Stimulated activated naive CD8-positive, alpha-beta T cell treated with anti-CD3 and anti-CD28 coated beads, Interleukin-15, amount 100 ng/mL, for 72 hours (primary cell): Measurements from ENCODE around the gene TMEM51.

Experiments
- ATAC-seq: fragments of 150-1000 bp; cut with Tn5 transposase; 2 replicates; pipeline ENCODE4 v1.10.0; 2021; ENCODE audit warnings: mild to moderate bottlenecking, moderate library complexity
- DNase-seq, 2 donors: peaks; one replicate each; pipeline ENCODE4 v3.0.0; 2021 to 2022
- H3K27ac Mint-ChIP-seq, 2 donors: one replicate each; pipeline ENCODE4 v1.8.0; 2022; ENCODE audit warnings: mild to moderate bottlenecking in 2 of 2, mixed read lengths in 2 of 2, moderate library complexity in 2 of 2
- H3K27me3 Mint-ChIP-seq: one replicate; pipeline ENCODE4 v1.8.0; 2022; ENCODE audit warnings: mixed read lengths
- H3K4me1 Mint-ChIP-seq: one replicate; pipeline ENCODE4 v1.8.0; 2022; ENCODE audit warnings: mild to moderate bottlenecking, mixed read lengths
- H3K4me3 Mint-ChIP-seq, 2 donors: one replicate each; pipeline ENCODE4 v1.8.0; 2022; ENCODE audit warnings: mild to moderate bottlenecking in 2 of 2, mixed read lengths in 2 of 2, moderate library complexity in 1 of 2
- H3K9me3 Mint-ChIP-seq, 2 donors: one replicate each; pipeline ENCODE4 v1.8.0; 2022; ENCODE audit warnings: mixed read lengths in 2 of 2

TMEM51 gene

GRCh38 chr1:15187175-15188129 lies 33.9 kb downstream of the TMEM51 start:
- H3K9me3 Mint-ChIP-seq: no peaks in the 10 kb centered on the region
- no peak overlapping the region for H3K4me3 Mint-ChIP-seq
- H3K4me1 Mint-ChIP-seq: peaks cover 7% of the 10 kb centered on the region
- peaks cover 50% of the 10 kb centered on the region for H3K27me3 Mint-ChIP-seq
- DNase-seq (no peak), ATAC-seq (no peak)
- peak overlapping the region in 1 of 2 donors; percentile 63 for H3K27ac Mint-ChIP-seq

GRCh38 chr1:15188130-15188524 lies 34.6 kb downstream of the TMEM51 start:
- Mint-ChIP-seq H3K9me3 (no peaks in the 10 kb centered on the region), H3K27me3 (peaks cover 46% of the 10 kb centered on the region), H3K27ac (no peak overlapping the region), H3K4me3 (no peak overlapping the region), H3K4me1 (peaks cover 7% of the 10 kb centered on the region)
- DNase-seq (no peak), ATAC-seq (no peak)

DNA sequence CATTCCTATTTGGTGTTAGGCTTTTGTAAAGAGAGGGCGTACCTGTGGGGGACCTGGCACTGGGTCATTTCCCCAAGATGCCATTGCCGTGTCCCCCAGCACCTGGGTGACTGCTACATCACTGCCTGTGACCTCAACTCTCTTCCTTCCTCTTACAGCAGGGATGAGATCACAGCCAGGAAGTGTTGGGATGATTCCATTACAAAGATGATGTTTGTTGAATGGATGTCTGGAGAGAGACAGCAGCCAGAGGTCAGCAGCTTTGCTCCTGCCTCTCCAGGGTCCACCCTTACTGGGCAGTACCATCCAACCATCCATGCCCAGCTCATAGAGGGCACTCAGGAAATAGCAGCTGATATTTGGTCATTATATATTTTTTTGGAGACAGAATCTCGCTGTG lies 35.1 kb downstream of the TMEM51 start:
- H3K27me3 Mint-ChIP-seq: peaks cover 46% of the 10 kb centered on the region
- no peak overlapping the region for H3K27ac Mint-ChIP-seq
- H3K4me1 Mint-ChIP-seq: peaks cover 7% of the 10 kb centered on the region
- H3K4me3 Mint-ChIP-seq: no peak overlapping the region
- no peaks in the 10 kb centered on the region for H3K9me3 Mint-ChIP-seq
- no peak for ATAC-seq
- DNase-seq: no peak

- H3K27me3 Mint-ChIP-seq: peaks cover 37% of the 10 kb centered on the region
- no peaks in the 10 kb centered on the region for H3K9me3 Mint-ChIP-seq
- DNase-seq: no peak
- H3K4me1 Mint-ChIP-seq: peaks cover 7% of the 10 kb centered on the region
- no peak for ATAC-seq
- H3K27ac Mint-ChIP-seq: peak overlapping the region in 1 of 2 donors; percentile 12
- no peak overlapping the region for H3K4me3 Mint-ChIP-seq
Observed at GRCh38 chr1:15189692-15190370, 36.3 kb downstream of the TMEM51 start.

DNA sequence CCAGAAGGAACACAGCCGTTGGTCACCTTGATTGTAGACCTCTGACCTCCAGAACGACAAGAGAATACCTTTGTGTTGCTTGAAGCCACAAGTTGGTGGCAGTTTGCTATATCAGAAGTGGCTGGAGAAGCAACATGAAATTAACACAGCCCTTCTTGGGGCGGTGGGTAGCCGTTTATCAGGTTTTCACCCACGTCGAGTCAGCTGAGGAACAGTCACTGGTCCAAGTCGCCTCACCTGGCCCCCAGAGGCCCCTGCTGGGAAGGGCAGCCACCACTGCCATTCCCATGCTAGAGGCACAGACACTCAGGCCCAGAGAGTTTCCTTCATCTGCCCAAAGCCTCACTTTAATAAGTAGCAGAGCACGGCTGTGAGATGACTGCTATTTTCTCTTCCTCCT lies 37.7 kb downstream of the TMEM51 start:
- ATAC-seq (no peak), DNase-seq (no peak)
- Mint-ChIP-seq H3K9me3 (no peaks in the 10 kb centered on the region), H3K27me3 (peaks cover 27% of the 10 kb centered on the region), H3K4me3 (no peak overlapping the region), H3K27ac (peak overlapping the region in 1 of 2 donors; percentile 61), H3K4me1 (peaks cover 7% of the 10 kb centered on the region)

- H3K4me1 Mint-ChIP-seq: peaks cover 7% of the 10 kb centered on the region
- DNase-seq (no peak), ATAC-seq (no peak)
- no peaks in the 10 kb centered on the region for H3K9me3 Mint-ChIP-seq
- no peak overlapping the region for H3K27ac Mint-ChIP-seq
- no peak overlapping the region for H3K4me3 Mint-ChIP-seq
- peaks cover 22% of the 10 kb centered on the region for H3K27me3 Mint-ChIP-seq
Observed at GRCh38 chr1:15191770-15192169, 38.2 kb downstream of the TMEM51 start.

DNA sequence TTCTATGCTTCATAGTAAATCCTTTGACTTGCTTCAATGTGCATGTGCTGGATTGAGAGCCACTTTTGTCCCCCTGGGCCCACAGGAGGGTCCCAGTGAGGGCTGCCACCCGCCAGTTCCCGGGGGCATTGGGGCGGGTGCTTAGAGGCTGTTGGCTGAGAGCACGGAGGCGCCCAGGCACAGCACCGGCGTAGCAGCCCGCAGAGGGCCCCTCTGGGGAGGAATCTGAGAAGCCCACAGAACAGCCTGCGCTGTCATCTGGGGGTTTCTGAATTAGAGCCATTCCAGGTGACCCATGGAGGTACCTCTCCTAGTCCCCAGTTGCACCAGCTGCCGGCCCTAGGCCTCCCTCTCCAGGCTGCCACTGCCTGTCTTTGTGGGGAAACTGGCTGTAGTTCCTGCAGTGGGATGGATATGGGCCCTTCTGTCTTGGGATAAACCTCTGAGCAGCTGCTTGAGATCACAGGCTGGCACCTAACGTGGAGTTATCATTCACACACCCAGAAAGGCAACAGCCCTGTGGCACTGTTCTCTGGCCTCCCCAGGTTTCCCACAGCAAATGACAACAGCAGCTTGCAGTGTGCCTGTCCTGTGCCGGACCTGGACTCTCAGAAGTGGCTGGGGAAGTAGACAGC lies 39.5 kb downstream of the TMEM51 start:
- no peak for ATAC-seq

DNA sequence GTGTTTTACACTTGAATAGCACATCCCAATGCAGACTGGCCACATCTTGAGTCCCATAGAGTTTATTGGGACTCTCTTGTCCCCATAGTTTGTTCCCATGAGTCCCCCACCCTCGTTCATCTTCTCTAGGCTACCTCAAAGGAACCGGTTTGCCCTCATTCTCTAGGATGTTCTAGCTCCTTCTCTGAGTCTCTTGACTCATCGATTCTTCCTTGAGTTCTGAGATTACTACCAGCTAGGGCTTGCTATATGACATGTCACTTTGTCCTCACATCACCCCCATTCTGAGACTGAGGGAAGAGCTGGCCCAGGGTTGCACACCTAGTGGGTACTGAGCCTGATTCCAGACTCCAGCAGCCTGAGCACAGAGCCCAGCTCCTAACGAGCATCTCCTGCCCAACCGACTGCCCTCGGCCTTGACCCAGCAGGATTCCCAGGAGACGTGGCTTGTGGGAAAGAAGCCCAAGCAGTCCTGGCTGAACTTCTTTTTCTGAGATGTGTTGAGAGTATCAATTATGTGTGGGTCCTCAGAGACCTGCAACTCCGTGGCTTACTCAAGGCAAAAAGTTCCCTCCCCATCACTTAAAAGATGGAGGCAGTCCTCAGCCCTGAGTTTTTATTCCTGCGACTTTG lies 42.0 kb downstream of the TMEM51 start:
- H3K27ac Mint-ChIP-seq: no peak overlapping the region
- no peaks in the 10 kb centered on the region for H3K27me3 Mint-ChIP-seq
- H3K4me3 Mint-ChIP-seq: no peak overlapping the region
- no peaks in the 10 kb centered on the region for H3K4me1 Mint-ChIP-seq
- no peak for ATAC-seq
- H3K9me3 Mint-ChIP-seq: no peaks in the 10 kb centered on the region
- DNase-seq: no peak

More for the DNA sequence above, 39.5 kb downstream of the TMEM51 start:
- Mint-ChIP-seq H3K27ac (no peak overlapping the region), H3K4me1 (peaks cover 6% of the 10 kb centered on the region), H3K27me3 (peaks cover 12% of the 10 kb centered on the region), H3K4me3 (no peak overlapping the region), H3K9me3 (no peaks in the 10 kb centered on the region)
- DNase-seq: no peak

DNA sequence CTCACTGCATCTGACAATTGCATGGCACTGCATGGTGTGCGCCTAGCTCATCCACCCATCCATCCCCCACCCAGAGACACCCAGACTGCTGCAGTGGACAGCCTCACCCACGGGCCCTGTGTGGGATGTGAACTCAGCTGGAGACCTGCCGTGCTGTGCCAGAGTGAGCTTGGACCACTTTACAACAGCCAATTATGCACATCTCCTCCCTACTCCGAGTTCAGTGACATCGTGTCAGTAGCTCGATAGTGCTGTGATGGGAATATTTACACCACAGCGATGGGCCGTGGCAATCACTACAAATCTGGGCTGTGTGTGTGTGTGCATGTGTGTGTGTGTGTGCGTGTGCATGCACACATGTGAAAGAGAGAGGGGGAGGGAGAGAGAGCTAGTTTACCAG lies 42.5 kb downstream of the TMEM51 start:
- ATAC-seq (no peak), DNase-seq (no peak)
- Mint-ChIP-seq H3K9me3 (no peaks in the 10 kb centered on the region), H3K27me3 (no peaks in the 10 kb centered on the region), H3K27ac (no peak overlapping the region), H3K4me3 (no peak overlapping the region), H3K4me1 (no peaks in the 10 kb centered on the region)

DNA sequence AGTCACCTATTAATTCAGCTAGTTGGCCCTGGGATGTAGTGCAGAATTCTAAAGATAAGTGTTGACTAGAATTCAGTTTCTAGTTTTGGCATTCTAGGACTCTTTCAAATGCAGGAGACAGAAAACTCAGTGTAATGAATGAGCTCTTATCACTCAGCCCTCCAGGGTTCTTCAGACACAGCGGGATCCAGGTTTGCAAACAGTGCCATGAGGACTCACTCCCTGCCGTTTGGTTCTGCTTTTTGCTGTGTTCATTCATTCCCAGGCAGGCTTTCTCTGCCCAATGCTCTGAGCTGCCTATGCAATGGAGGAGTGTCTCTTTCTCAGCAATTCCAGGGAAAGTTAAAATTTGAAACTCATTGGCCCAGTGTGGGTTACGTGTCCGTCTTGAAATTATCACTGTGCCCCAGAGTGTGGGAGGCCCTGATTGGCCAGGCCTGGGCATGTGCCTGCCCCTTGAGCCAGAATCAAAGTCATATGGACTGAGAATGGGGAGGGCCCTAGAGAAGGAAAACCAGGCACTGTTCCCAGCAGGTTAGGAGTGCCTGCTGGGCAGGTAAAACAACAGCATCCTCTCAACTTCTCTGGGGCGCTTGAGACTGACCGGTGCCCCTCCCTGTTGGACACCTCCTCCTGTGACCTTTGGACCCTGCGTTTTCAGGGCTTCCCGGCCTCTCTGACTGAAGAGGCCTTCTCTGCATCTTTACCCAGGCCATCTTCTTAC lies 43.4 kb downstream of the TMEM51 start:
- H3K27ac Mint-ChIP-seq: no peak overlapping the region
- DNase-seq: no peak
- H3K4me1 Mint-ChIP-seq: no peaks in the 10 kb centered on the region
- H3K27me3 Mint-ChIP-seq: no peaks in the 10 kb centered on the region
- H3K4me3 Mint-ChIP-seq: no peak overlapping the region
- ATAC-seq: no peak
- no peaks in the 10 kb centered on the region for H3K9me3 Mint-ChIP-seq

- Mint-ChIP-seq H3K9me3 (no peaks in the 10 kb centered on the region), H3K4me1 (no peaks in the 10 kb centered on the region), H3K27ac (peak overlapping the region; percentile 13 to 91), H3K27me3 (no peaks in the 10 kb centered on the region), H3K4me3 (no peak overlapping the region)
- DNase-seq: no peak
- ATAC-seq: no peak
Observed at GRCh38 chr1:15197591-15198447, 44.3 kb downstream of the TMEM51 start.

DNA sequence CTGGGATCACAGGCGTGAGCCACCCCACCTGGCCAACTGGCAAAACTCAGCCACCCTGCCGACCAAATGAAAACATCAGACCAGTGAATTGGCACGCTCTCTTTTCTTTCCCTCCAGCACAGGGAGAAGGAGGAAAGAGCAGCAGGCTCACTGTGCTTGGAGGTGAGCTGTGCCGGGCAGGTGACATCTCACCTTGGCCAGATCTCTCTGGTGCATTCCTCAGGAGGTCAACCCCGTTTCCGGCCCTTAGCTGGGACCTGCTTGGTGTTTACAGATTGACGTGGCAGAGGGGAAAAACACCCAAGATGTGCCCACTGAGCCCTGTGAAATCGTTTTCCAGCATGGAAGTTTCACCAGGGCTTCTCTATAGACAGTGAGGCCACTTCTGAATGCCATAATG lies 45.1 kb downstream of the TMEM51 start:
- DNase-seq (no peak), ATAC-seq (no peak)
- Mint-ChIP-seq H3K4me3 (no peak overlapping the region), H3K27me3 (no peaks in the 10 kb centered on the region), H3K4me1 (no peaks in the 10 kb centered on the region), H3K27ac (peak overlapping the region in 1 of 2 donors; percentile 30), H3K9me3 (no peaks in the 10 kb centered on the region)

- Mint-ChIP-seq H3K4me1 (no peaks in the 10 kb centered on the region), H3K27me3 (no peaks in the 10 kb centered on the region), H3K4me3 (no peak overlapping the region), H3K9me3 (no peaks in the 10 kb centered on the region), H3K27ac (no peak overlapping the region)
- ATAC-seq (no peak), DNase-seq (no peak)
Observed at GRCh38 chr1:15201221-15201620, 47.7 kb downstream of the TMEM51 start.

DNA sequence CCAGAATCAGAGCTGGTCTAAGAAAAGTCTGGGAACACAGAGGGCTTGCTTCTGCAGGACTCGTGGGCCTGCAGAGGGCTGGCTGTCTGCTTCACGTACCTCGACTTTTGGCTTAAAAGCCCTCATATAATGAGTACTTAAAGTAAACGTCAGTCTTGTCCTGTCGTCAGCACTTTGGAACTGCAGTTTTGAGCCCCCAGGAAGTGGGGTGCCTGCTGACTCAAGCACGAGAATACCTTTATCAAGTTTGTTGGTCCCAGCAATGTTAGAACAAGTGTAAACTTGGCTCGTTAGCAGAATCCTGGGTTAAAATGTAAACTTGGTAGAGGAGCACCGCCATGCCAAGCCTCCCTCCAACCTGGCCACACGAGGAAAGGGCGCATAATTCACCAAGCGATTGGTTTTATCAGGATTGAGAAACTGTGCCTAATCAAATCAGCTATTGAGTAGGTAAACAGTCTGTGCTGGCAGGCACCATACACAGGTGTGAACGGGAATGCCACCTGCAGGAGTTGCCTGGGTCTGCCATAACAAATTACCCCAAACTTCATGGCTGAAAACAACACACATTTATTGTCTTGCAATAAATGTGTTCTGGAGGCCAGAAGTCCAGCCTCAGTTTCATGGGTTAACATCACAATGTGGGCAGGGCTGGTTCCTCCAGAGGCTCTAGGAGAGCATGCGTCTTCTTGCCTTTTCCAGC lies 48.5 kb downstream of the TMEM51 start:
- no peak overlapping the region for H3K4me3 Mint-ChIP-seq
- peaks cover 2% of the 10 kb centered on the region for H3K27me3 Mint-ChIP-seq
- ATAC-seq: no peak
- H3K9me3 Mint-ChIP-seq: no peaks in the 10 kb centered on the region
- no peak for DNase-seq
- H3K4me1 Mint-ChIP-seq: no peaks in the 10 kb centered on the region
- H3K27ac Mint-ChIP-seq: no peak overlapping the region
